ENCODE measurements around the gene KCNQ2.

Gene KCNQ2

GRCh38 chr20:63445075-63445734 is 27.2 kb downstream of the KCNQ2 start:
- peaks cover 23% of the 10 kb centered on the region for H3K27me3 ChIP-seq (ENCODE audit: control insufficient read depth, insufficient read depth, low read length)
- H3K9ac ChIP-seq (ENCODE audit: low read depth, low read length): no peak overlapping the region
- H3K4me1 ChIP-seq (ENCODE audit: control insufficient read depth, insufficient read depth, low read length): no peaks in the 10 kb centered on the region
- H3K4me3 ChIP-seq (ENCODE audit: low read length): no peak overlapping the region
- no peaks in the 10 kb centered on the region for H3K9me3 ChIP-seq (replicated peaks; ENCODE audit: low read length)
- H3K36me3 ChIP-seq (ENCODE audit: insufficient read depth, low read length): no peaks in the 10 kb centered on the region
- no peak overlapping the region for H3K4me2 ChIP-seq (ENCODE audit: low read length)

- Histone ChIP-seq H3K36me3 (ENCODE audit: insufficient read depth, low read length) (no peaks in the 10 kb centered on the region), H3K4me3 (ENCODE audit: low read length) (no peak overlapping the region), H3K9me3 (replicated peaks; ENCODE audit: low read length) (no peaks in the 10 kb centered on the region), H3K27me3 (ENCODE audit: control insufficient read depth, insufficient read depth, low read length) (peaks cover 23% of the 10 kb centered on the region), H3K4me1 (ENCODE audit: control insufficient read depth, insufficient read depth, low read length) (no peaks in the 10 kb centered on the region), H3K9ac (ENCODE audit: low read depth, low read length) (no peak overlapping the region), H3K4me2 (ENCODE audit: low read length) (no peak overlapping the region)
These were observed 27.9 kb downstream of the KCNQ2 start for GRCh38 chr20:63444548-63444947.

- Histone ChIP-seq H3K27me3 (ENCODE audit: control insufficient read depth, insufficient read depth, low read length) (peaks cover 16% of the 10 kb centered on the region), H3K9ac (ENCODE audit: low read depth, low read length) (no peak overlapping the region), H3K4me2 (ENCODE audit: low read length) (no peak overlapping the region), H3K9me3 (replicated peaks; ENCODE audit: low read length) (no peaks in the 10 kb centered on the region), H3K4me1 (ENCODE audit: control insufficient read depth, insufficient read depth, low read length) (no peaks in the 10 kb centered on the region), H3K4me3 (ENCODE audit: low read length) (no peak overlapping the region), H3K36me3 (ENCODE audit: insufficient read depth, low read length) (no peaks in the 10 kb centered on the region)
These were observed 28.7 kb downstream of the KCNQ2 start for GRCh38 chr20:63443606-63444395.

GRCh38 chr20:63442100-63442493 is 30.4 kb downstream of the KCNQ2 start:
- Histone ChIP-seq H3K9ac (ENCODE audit: low read depth, low read length) (no peak overlapping the region), H3K4me2 (ENCODE audit: low read length) (no peak overlapping the region), H3K4me1 (ENCODE audit: control insufficient read depth, insufficient read depth, low read length) (no peaks in the 10 kb centered on the region), H3K36me3 (ENCODE audit: insufficient read depth, low read length) (no peaks in the 10 kb centered on the region), H3K27me3 (ENCODE audit: control insufficient read depth, insufficient read depth, low read length) (peaks cover 6% of the 10 kb centered on the region), H3K4me3 (ENCODE audit: low read length) (no peak overlapping the region), H3K9me3 (replicated peaks; ENCODE audit: low read length) (no peaks in the 10 kb centered on the region)

GRCh38 chr20:63441136-63442099 is 31.0 kb downstream of the KCNQ2 start:
- H3K4me3 ChIP-seq (ENCODE audit: low read length): no peak overlapping the region
- no peaks in the 10 kb centered on the region for H3K36me3 ChIP-seq (ENCODE audit: insufficient read depth, low read length)
- no peak overlapping the region for H3K9ac ChIP-seq (ENCODE audit: low read depth, low read length)
- H3K9me3 ChIP-seq (replicated peaks; ENCODE audit: low read length): no peaks in the 10 kb centered on the region
- no peaks in the 10 kb centered on the region for H3K4me1 ChIP-seq (ENCODE audit: control insufficient read depth, insufficient read depth, low read length)
- no peak overlapping the region for H3K4me2 ChIP-seq (ENCODE audit: low read length)
- H3K27me3 ChIP-seq (ENCODE audit: control insufficient read depth, insufficient read depth, low read length): peaks cover 5% of the 10 kb centered on the region

- H3K4me2 ChIP-seq (ENCODE audit: low read length): no peak overlapping the region
- no peaks in the 10 kb centered on the region for H3K36me3 ChIP-seq (ENCODE audit: insufficient read depth, low read length)
- H3K9ac ChIP-seq (ENCODE audit: low read depth, low read length): no peak overlapping the region
- no peaks in the 10 kb centered on the region for H3K9me3 ChIP-seq (replicated peaks; ENCODE audit: low read length)
- no peaks in the 10 kb centered on the region for H3K4me1 ChIP-seq (ENCODE audit: control insufficient read depth, insufficient read depth, low read length)
- peaks cover 9% of the 10 kb centered on the region for H3K27me3 ChIP-seq (ENCODE audit: control insufficient read depth, insufficient read depth, low read length)
- H3K4me3 ChIP-seq (ENCODE audit: low read length): no peak overlapping the region
These were observed 32.0 kb downstream of the KCNQ2 start for GRCh38 chr20:63440366-63440955.

- H3K9ac ChIP-seq (ENCODE audit: low read depth, low read length): no peak overlapping the region
- H3K9me3 ChIP-seq (replicated peaks; ENCODE audit: low read length): no peaks in the 10 kb centered on the region
- H3K4me2 ChIP-seq (ENCODE audit: low read length): no peak overlapping the region
- H3K27me3 ChIP-seq (ENCODE audit: control insufficient read depth, insufficient read depth, low read length): peaks cover 9% of the 10 kb centered on the region
- no peak overlapping the region for H3K4me3 ChIP-seq (ENCODE audit: low read length)
- no peaks in the 10 kb centered on the region for H3K36me3 ChIP-seq (ENCODE audit: insufficient read depth, low read length)
- no peaks in the 10 kb centered on the region for H3K4me1 ChIP-seq (ENCODE audit: control insufficient read depth, insufficient read depth, low read length)
These were observed 32.6 kb downstream of the KCNQ2 start for GRCh38 chr20:63439866-63440265.

GRCh38 chr20:63438121-63438520 is 34.3 kb downstream of the KCNQ2 start:
- H3K27me3 ChIP-seq (ENCODE audit: control insufficient read depth, insufficient read depth, low read length): peaks cover 9% of the 10 kb centered on the region
- H3K9me3 ChIP-seq (replicated peaks; ENCODE audit: low read length): no peaks in the 10 kb centered on the region
- no peak overlapping the region for H3K4me3 ChIP-seq (ENCODE audit: low read length)
- H3K4me1 ChIP-seq (ENCODE audit: control insufficient read depth, insufficient read depth, low read length): no peaks in the 10 kb centered on the region
- H3K36me3 ChIP-seq (ENCODE audit: insufficient read depth, low read length): no peaks in the 10 kb centered on the region
- no peak overlapping the region for H3K4me2 ChIP-seq (ENCODE audit: low read length)
- H3K9ac ChIP-seq (ENCODE audit: low read depth, low read length): no peak overlapping the region

- no peak overlapping the region for H3K9ac ChIP-seq (ENCODE audit: low read depth, low read length)
- no peaks in the 10 kb centered on the region for H3K4me1 ChIP-seq (ENCODE audit: control insufficient read depth, insufficient read depth, low read length)
- H3K4me2 ChIP-seq (ENCODE audit: low read length): no peak overlapping the region
- peaks cover 11% of the 10 kb centered on the region for H3K27me3 ChIP-seq (ENCODE audit: control insufficient read depth, insufficient read depth, low read length)
- H3K9me3 ChIP-seq (replicated peaks; ENCODE audit: low read length): no peaks in the 10 kb centered on the region
- no peaks in the 10 kb centered on the region for H3K36me3 ChIP-seq (ENCODE audit: insufficient read depth, low read length)
- H3K4me3 ChIP-seq (ENCODE audit: low read length): no peak overlapping the region
These were observed 36.9 kb downstream of the KCNQ2 start for GRCh38 chr20:63435552-63435951.

- no peak overlapping the region for H3K4me2 ChIP-seq (ENCODE audit: low read length)
- H3K36me3 ChIP-seq (ENCODE audit: insufficient read depth, low read length): no peaks in the 10 kb centered on the region
- no peaks in the 10 kb centered on the region for H3K9me3 ChIP-seq (replicated peaks; ENCODE audit: low read length)
- H3K4me1 ChIP-seq (ENCODE audit: control insufficient read depth, insufficient read depth, low read length): no peaks in the 10 kb centered on the region
- H3K4me3 ChIP-seq (ENCODE audit: low read length): no peak overlapping the region
- H3K9ac ChIP-seq (ENCODE audit: low read depth, low read length): no peak overlapping the region
- H3K27me3 ChIP-seq (ENCODE audit: control insufficient read depth, insufficient read depth, low read length): peaks cover 13% of the 10 kb centered on the region
These were observed 37.7 kb downstream of the KCNQ2 start for GRCh38 chr20:63434599-63435378.

All from skeletal muscle satellite cell (primary cell).